H1 (cell line): ENCODE measurements around the gene PRMT1. TPM values are rescaled to one million over a fixed set of nuclear protein-coding genes. Genes with fewer than 3 reads are reported as not detected.

Experiments
- CTCF ChIA-PET: fragments of 300-600 bp; sonication (Branson Sonifier 250); formaldehyde crosslinking; loops from one replicate; lab custom pipeline; 2021; ENCODE audit not compliant: partially characterized antibody; lab: Charles Lee
- POLR2A ChIA-PET: fragments of 300-600 bp; sonication (Branson Sonifier 250); formaldehyde crosslinking; loops from one replicate; lab custom pipeline; 2021; ENCODE audit warnings: inconsistent platforms; ENCODE audit not compliant: partially characterized antibody; lab: Charles Lee
- DNase-seq, 2 experiments: peaks; one replicate each; pipeline versions ENCODE4 v3.0.0 to v3.0.0-alpha.2; 2010 to 2022; ENCODE audit warnings: low spot score in 2 of 2, low read depth in 1 of 2, mixed read lengths in 1 of 2
- FAIRE-seq: peaks from 2 replicates; lab custom pipeline; 2011; peaks lifted over from hg19 to GRCh38; lab: Jason Lieb, UNC
- H2AFZ ChIP-seq: 2 replicates; pipeline ENCODE4 v1.8.1; 2012; ENCODE audit warnings: low read length, inconsistent platforms
- H2AK5ac ChIP-seq: 2 replicates; pipeline ENCODE4 v1.6.1; 2013; ENCODE audit warnings: low read depth, low read length
- H2BK120ac ChIP-seq: replicated peaks from 2 replicates; pipeline ENCODE3; 2013; ENCODE audit warnings: low read depth, low read length, inconsistent platforms
- H2BK12ac ChIP-seq: 2 replicates; pipeline ENCODE4 v1.6.1; 2013; ENCODE audit warnings: low read depth, low read length
- H2BK15ac ChIP-seq: 2 replicates; pipeline ENCODE4 v1.6.1; 2013; ENCODE audit warnings: low read length
- H2BK20ac ChIP-seq: 2 replicates; pipeline ENCODE4 v1.6.1; 2013; ENCODE audit warnings: low read length
- H2BK5ac ChIP-seq: 2 replicates; pipeline ENCODE4 v1.6.1; 2013; ENCODE audit warnings: low read depth, low read length
- H3K14ac ChIP-seq: 2 replicates; pipeline ENCODE4 v1.6.1; 2013; ENCODE audit warnings: inconsistent platforms; ENCODE audit not compliant: insufficient read length
- H3K18ac ChIP-seq: 2 replicates; pipeline ENCODE4 v1.6.1; 2013; ENCODE audit warnings: low read length; ENCODE audit errors: extremely low read depth
- H3K23ac ChIP-seq: 2 replicates; pipeline ENCODE4 v1.6.1; 2013; ENCODE audit warnings: inconsistent platforms; ENCODE audit not compliant: insufficient read length
- H3K23me2 ChIP-seq: 2 replicates; pipeline ENCODE4 v1.6.1; 2013; ENCODE audit warnings: low read depth, low read length
- H3K27ac ChIP-seq: 2 replicates; pipeline ENCODE4 v1.6.1; 2011; ENCODE audit warnings: low read depth, low read length, inconsistent platforms
- H3K27me3 ChIP-seq, 4 experiments: replicated peaks in 1 of 4; 1 replicate in 1 of 4; 2 replicates in 3 of 4; pipeline versions ENCODE4 v1.6.1 to v1.8.1; 2011 to 2013; ENCODE audit warnings: low read length in 3 of 4, mild to moderate bottlenecking in 3 of 4, inconsistent platforms in 2 of 4, mixed read lengths in 2 of 4, moderate library complexity in 1 of 4; ENCODE audit not compliant: control insufficient read depth in 3 of 4, insufficient read depth in 3 of 4; ENCODE audit errors: extremely low read depth in 1 of 4
- H3K36me3 ChIP-seq, 4 experiments: 2 replicates each; pipeline versions ENCODE4 v1.6.1 to v1.8.1; 2011 to 2013; ENCODE audit warnings: mild to moderate bottlenecking in 4 of 4, low read length in 3 of 4, moderate library complexity in 2 of 4, control low read depth in 1 of 4, inconsistent platforms in 1 of 4; ENCODE audit not compliant: insufficient read depth in 4 of 4, control insufficient read depth in 2 of 4
- H3K4ac ChIP-seq: replicated peaks from 2 replicates; pipeline ENCODE3; 2013; ENCODE audit warnings: low read length, low read depth, mixed read lengths, inconsistent platforms; ENCODE audit not compliant: insufficient read length
- H3K4me1 ChIP-seq, 4 experiments: replicated peaks in 1 of 4; 1 replicate in 1 of 4; 2 replicates in 3 of 4; pipeline versions ENCODE4 v1.6.1 to v1.8.1; 2011 to 2013; ENCODE audit warnings: low read length in 3 of 4, inconsistent platforms in 2 of 4, mixed read lengths in 1 of 4; ENCODE audit not compliant: insufficient read depth in 4 of 4, control insufficient read depth in 3 of 4
- H3K4me2 ChIP-seq, 2 experiments: 2 replicates each; pipeline versions ENCODE4 v1.6.1 to v1.8.1; 2011 to 2013; ENCODE audit warnings: low read depth in 2 of 2, low read length in 2 of 2, control low read depth in 1 of 2, inconsistent platforms in 1 of 2, mild to moderate bottlenecking in 1 of 2; ENCODE audit not compliant: insufficient read depth in 1 of 2
- H3K4me3 ChIP-seq, 4 experiments: fragments of 200-600, 300-600 bp in 1 of 4; sonication (generic), shearing (Covaris generic), sonication (Bioruptor Twin) in 1 of 4; 2 replicates each; pipeline versions ENCODE4 v1.5.1 to v1.8.1; 2011 to 2016; ENCODE audit warnings: low read length in 4 of 4, low read depth in 3 of 4, control low read depth in 2 of 4, inconsistent platforms in 2 of 4, mild to moderate bottlenecking in 2 of 4, mixed read lengths in 1 of 4, moderate library complexity in 1 of 4; ENCODE audit not compliant: insufficient read depth in 2 of 4; ENCODE audit errors: extremely low read depth in 1 of 4
- H3K56ac ChIP-seq: replicated peaks from 2 replicates; pipeline ENCODE3; 2013; ENCODE audit warnings: low read depth, mild to moderate bottlenecking, mixed read lengths, low read length, inconsistent platforms; ENCODE audit not compliant: insufficient read length
- H3K79me1 ChIP-seq: 2 replicates; pipeline ENCODE4 v1.6.1; 2013; ENCODE audit warnings: low read depth, low read length, control low read depth
- H3K79me2 ChIP-seq, 2 experiments: 2 replicates each; pipeline versions ENCODE4 v1.6.1 to v1.8.1; 2012 to 2013; ENCODE audit warnings: low read length in 2 of 2, mild to moderate bottlenecking in 2 of 2, inconsistent platforms in 1 of 2; ENCODE audit not compliant: insufficient read depth in 2 of 2, control insufficient read depth in 1 of 2
- H3K9ac ChIP-seq, 4 experiments: replicated peaks in 1 of 4; 1 replicate in 1 of 4; 2 replicates in 3 of 4; pipeline versions ENCODE4 v1.6.1 to v1.8.1; 2011 to 2013; ENCODE audit warnings: low read depth in 3 of 4, low read length in 3 of 4, control low read depth in 2 of 4, mild to moderate bottlenecking in 2 of 4, moderate library complexity in 2 of 4, inconsistent platforms in 1 of 4; ENCODE audit errors: extremely low read depth in 1 of 4
- H3K9me3 ChIP-seq, 2 experiments: 2 replicates each; pipeline versions ENCODE4 v1.6.1 to v1.8.1; 2012 to 2013; ENCODE audit warnings: mild to moderate bottlenecking in 2 of 2, moderate library complexity in 2 of 2, control low read depth in 1 of 2, inconsistent platforms in 1 of 2, low read depth in 1 of 2, low read length in 1 of 2, mixed read lengths in 1 of 2; ENCODE audit not compliant: insufficient read depth in 2 of 2
- H4K20me1 ChIP-seq, 2 experiments: replicated peaks in 1 of 2; 2 replicates each; pipeline versions ENCODE3 to v1.8.1; 2011 to 2013; ENCODE audit warnings: inconsistent platforms in 2 of 2, low read length in 2 of 2, mild to moderate bottlenecking in 1 of 2; ENCODE audit not compliant: insufficient read depth in 2 of 2, control insufficient read depth in 1 of 2
- H4K5ac ChIP-seq: 2 replicates; pipeline ENCODE4 v1.6.1; 2013; ENCODE audit warnings: low read length, low read depth, mixed read lengths, inconsistent platforms; ENCODE audit not compliant: insufficient read length
- H4K8ac ChIP-seq: 2 replicates; pipeline ENCODE4 v1.8.0; 2013; ENCODE audit warnings: mild to moderate bottlenecking, moderate library complexity, low read length, inconsistent platforms; ENCODE audit not compliant: insufficient read depth; ENCODE audit errors: extremely low read depth
- H4K91ac ChIP-seq: replicated peaks from 2 replicates; pipeline ENCODE3; 2013; ENCODE audit warnings: low read length, mixed read lengths, inconsistent platforms; ENCODE audit not compliant: insufficient read length
- EP300 ChIP-seq, 2 experiments: IDR thresholded peaks; 1 replicate in 1 of 2; 2 replicates in 1 of 2; pipeline ENCODE4 v1.6.1; 2011 to 2012; ENCODE audit warnings: low read depth in 2 of 2, low read length in 2 of 2, mild to moderate bottlenecking in 2 of 2, borderline replicate concordance in 1 of 2, inconsistent platforms in 1 of 2, moderate library complexity in 1 of 2
- FOSL1 ChIP-seq: IDR thresholded peaks from 2 replicates; pipeline ENCODE4 v1.6.1; 2011; ENCODE audit warnings: mild to moderate bottlenecking, low read depth, low read length, moderate library complexity; ENCODE audit not compliant: insufficient read depth
- POLR2A ChIP-seq, 2 experiments: IDR thresholded peaks; 1 replicate in 1 of 2; 2 replicates in 1 of 2; pipeline ENCODE4 v1.6.1; 2011; ENCODE audit warnings: low read depth in 2 of 2, low read length in 2 of 2, mild to moderate bottlenecking in 2 of 2; ENCODE audit errors: control extremely low read depth in 1 of 2
- POLR2AphosphoS5 ChIP-seq: IDR thresholded peaks from 2 replicates; pipeline ENCODE4 v1.6.1; 2011; ENCODE audit warnings: low read depth, low read length
- WGBS, 2 experiments: shearing (Covaris generic) in 1 of 2; methylation state at CpG; one replicate each; pipeline versions ENCODE4 v1.1.6 to v1.1.7; 2013 to 2015; ENCODE audit warnings: low lambda C conversion rate in 2 of 2, mixed read lengths in 2 of 2, inconsistent platforms in 1 of 2, low coverage in 1 of 2, missing lambda C conversion rate in 1 of 2; ENCODE audit not compliant: insufficient replicate concordance in 2 of 2, insufficient coverage in 1 of 2, insufficient read length in 1 of 2; ENCODE audit errors: extremely low coverage in 1 of 2, missing lambda C conversion rate in 1 of 2; 5-methylcytosine and 5-hydroxymethylcytosine counted together
- polyA plus RNA-seq, 7 experiments: library from polyadenylated mRNA; depleted of rRNA in 3 of 7; stranded (reverse) in 5 of 7; unstranded in 2 of 7; fragments of >200 nt in 5 of 7; fragments of 200-250 nt in 2 of 7; gene quantifications; 1 replicate in 5 of 7; 2 replicates in 1 of 7; 4 replicates in 1 of 7; pipeline versions ENCODE4 v1.2.1 to v1.2.3, GENCODE V29; 2011 to 2013; ENCODE audit warnings: missing spikeins in 2 of 7, mixed read lengths in 2 of 7
- total RNA-seq: library from RNA; stranded (reverse); fragmentation: NEBNext Ultra II Directional; extraction: Animal tissue kit (Norgen Biotek cat#: 25700); gene quantifications from 2 replicates; pipeline ENCODE4 v1.2.1, GENCODE V29; 2021

PRMT1 gene
- total and polyA plus RNA-seq, 2 of the 8 experiments (the other 6 are each of a cell fraction or from before 2014, with no cell fraction given): 561 to 1,215 TPM

GRCh38 chr19:49636233-49636932, 40.7 kb upstream of the PRMT1 start:
- FAIRE-seq (no peak), DNase-seq (no peak)
- ChIA-PET POLR2A (interaction anchor here (0.5 to 50.7 kb wide), 9 partner anchors 9 to 122 kb away, joined by 3 to 840 read pairs (median 7); partner anchors contain the start of genes ADM5, PRMT1 and PRR12), CTCF (interaction anchor here (0.9 to 2.3 kb wide), 4 partner anchors 19 to 39 kb away, joined by 3 to 6 read pairs (median 5); no protein-coding TSS in a partner anchor)
- Histone ChIP-seq H3K4ac (no peak overlapping the region), H3K14ac (no peak overlapping the region), H2BK15ac (0 out of 2 replicates have a peak overlapping the region, but pooled peaks have one; percentile 16), H3K79me1 (no peaks in the 10 kb centered on the region), H4K20me1 (peaks cover 0 to 2% of the 10 kb centered on the region in 2 experiments), H2AK5ac (0 out of 2 replicates have a peak overlapping the region, but pooled peaks have one; percentile 65), H3K23me2 (peaks cover 5% of the 10 kb centered on the region), H2BK120ac (no peak overlapping the region), H3K4me2 (no peak overlapping the region), H3K9ac (no peak overlapping the region), H4K5ac (no peak overlapping the region), H3K23ac (no peak overlapping the region), H3K27ac (no peak overlapping the region), H3K36me3 (no peaks in the 10 kb centered on the region), H3K9me3 (no peaks in the 10 kb centered on the region), H3K79me2 (no peaks in the 10 kb centered on the region), H2BK5ac (no peak overlapping the region), H3K56ac (no peak overlapping the region), H3K4me3 (no peak overlapping the region), H2AFZ (no peak overlapping the region), H4K91ac (no peak overlapping the region), H3K4me1 (peaks cover 0 to 23% (median 10%) of the 10 kb centered on the region in 4 experiments; a peak in 6 of 7 replicates), H2BK12ac (peak overlapping the region; percentile 50; the same call in 1 of the 2 replicates), H3K18ac (no peak overlapping the region), H2BK20ac (peak overlapping the region; percentile 18; the same call in 1 of the 2 replicates), H3K27me3 (no peaks in the 10 kb centered on the region), H4K8ac (peak overlapping the region; percentile 29; the same call in 1 of the 2 replicates)
- 86% methylated on average over 24 of the region's 30 CpGs; no CpG with 5 or more reads in 1 of the 2 experiments for WGBS, 2 experiments
- no peak for TF ChIP-seq EP300 (IDR thresholded peaks at IDR 0.05; ENCODE audit: borderline replicate concordance in 1 of 2, low read depth in 2 of 2, low read length in 2 of 2)
- TF ChIP-seq POLR2AphosphoS5: peak; percentile 66
- peak in 1 of 2 experiments; percentile 65; a peak in 2 of 3 replicates for TF ChIP-seq POLR2A (IDR thresholded peaks at IDR 0.05; ENCODE audit: control extremely low read depth in 1 of 2, low read depth in 2 of 2, low read length in 2 of 2)
- no peak for TF ChIP-seq FOSL1
